SU-DHL-6 (cell line): ENCODE results near the gene ZNF688.
A peak's percentile ranks its signal among the peaks of the same experiment; 100 is the strongest.

Source experiments
- H2AFZ ChIP-seq: fragments of 200-600 bp; sonication (generic); 2 replicates; pipeline ENCODE4 v1.6.1; 2014; ENCODE audit warnings: low read depth, mild to moderate bottlenecking, moderate library complexity, mixed read lengths, antibody characterized with exemption, low read length; ENCODE audit not compliant: severe bottlenecking
- H3F3A ChIP-seq: fragments of 200-600 bp; shearing (Covaris generic); 2 replicates; pipeline ENCODE4 v1.6.0; 2016; ENCODE audit warnings: antibody characterized with exemption, mild to moderate bottlenecking; ENCODE audit not compliant: insufficient read depth
- H3K27ac ChIP-seq: fragments of 200-600 bp; sonication (generic); 2 replicates; pipeline ENCODE4 v1.5.1; 2016; ENCODE audit warnings: low read depth, mild to moderate bottlenecking, low read length, moderate library complexity, mixed read lengths
- H3K27me3 ChIP-seq: fragments of 200-600 bp; sonication (generic), shearing (Covaris generic); 2 replicates; pipeline ENCODE4 v1.6.0; 2014; ENCODE audit warnings: mild to moderate bottlenecking, low read length
- H3K36me3 ChIP-seq: fragments of 200-600 bp; sonication (generic); 2 replicates; pipeline ENCODE4 v1.6.1; 2014; ENCODE audit warnings: mild to moderate bottlenecking, low read length, mixed read lengths
- H3K4me2 ChIP-seq: fragments of 300-600, 200-600 bp; shearing (Covaris generic), sonication (generic); 2 replicates; pipeline ENCODE4 v1.6.0; 2014; ENCODE audit warnings: low read length, low read depth, mild to moderate bottlenecking; ENCODE audit not compliant: poor library complexity, severe bottlenecking
- H3K4me3 ChIP-seq: fragments of 200-600 bp; sonication (generic); 2 replicates; pipeline ENCODE4 v1.5.1; 2014; ENCODE audit warnings: antibody characterized with exemption, low read length, mild to moderate bottlenecking, mixed read lengths; ENCODE audit not compliant: insufficient read depth, poor library complexity, severe bottlenecking
- H3K79me2 ChIP-seq: fragments of 200-600 bp; sonication (generic); 2 replicates; pipeline ENCODE4 v1.6.1; 2014; ENCODE audit warnings: mild to moderate bottlenecking, low read length, moderate library complexity; ENCODE audit not compliant: insufficient read depth
- H3K9ac ChIP-seq: fragments of 200-600 bp; sonication (generic); 2 replicates; pipeline ENCODE4 v1.7.0; 2014; ENCODE audit warnings: mild to moderate bottlenecking, low read length
- H3K9me2 ChIP-seq: fragments of 200-600 bp; sonication (generic); replicated peaks from 2 replicates; pipeline ENCODE4 v1.6.1; 2014; ENCODE audit warnings: low read length; ENCODE audit not compliant: insufficient read depth
- H3K9me3 ChIP-seq: fragments of 200-600 bp; sonication (generic); 2 replicates; pipeline ENCODE4 v1.6.1; 2014; ENCODE audit warnings: low read length, mixed read lengths; ENCODE audit not compliant: insufficient read depth
- H4K20me1 ChIP-seq: fragments of 200-600 bp; sonication (generic); 2 replicates; pipeline ENCODE4 v1.6.1; 2014; ENCODE audit warnings: low read depth, mild to moderate bottlenecking, antibody characterized with exemption, low read length, moderate library complexity, mixed read lengths
- CTCF ChIP-seq: fragments of 200-600 bp; sonication (generic); IDR thresholded peaks from one replicate; pipeline ENCODE4 v1.5.1; 2017; ENCODE audit warnings: antibody characterized with exemption, mild to moderate bottlenecking, low read length, moderate library complexity; ENCODE audit not compliant: insufficient read depth, poor library complexity, severe bottlenecking
- EZH2phosphoT487 ChIP-seq: fragments of 200-600 bp; sonication (generic), shearing (Covaris generic); conservative IDR thresholded peaks from 2 replicates; pipeline ENCODE4 v1.6.1; 2018; ENCODE audit warnings: mild to moderate bottlenecking, antibody characterized with exemption, low read length, moderate library complexity, mixed read lengths

ZNF688 gene

GRCh38 chr16:30533146-30533522 lies 38.4 kb downstream of the ZNF688 start:
- Histone ChIP-seq H3F3A (peaks cover 16% of the 10 kb centered on the region), H3K27ac (no peak overlapping the region), H4K20me1 (no peaks in the 10 kb centered on the region), H3K4me3 (no peak overlapping the region), H2AFZ (no peak overlapping the region), H3K27me3 (no peaks in the 10 kb centered on the region), H3K9me2 (no peaks in the 10 kb centered on the region), H3K79me2 (peaks cover 4% of the 10 kb centered on the region; the same call in 1 of the 2 replicates), H3K9ac (no peak overlapping the region), H3K4me2 (peak overlapping the region; percentile 95), H3K9me3 (no peaks in the 10 kb centered on the region), H3K36me3 (no peaks in the 10 kb centered on the region)
- TF ChIP-seq CTCF: no peak
- no peak for TF ChIP-seq EZH2phosphoT487

- Histone ChIP-seq H2AFZ (no peak overlapping the region), H3K4me2 (no peak overlapping the region), H3K27me3 (no peaks in the 10 kb centered on the region), H3K9me3 (no peaks in the 10 kb centered on the region), H3F3A (peaks cover 21% of the 10 kb centered on the region), H4K20me1 (no peaks in the 10 kb centered on the region), H3K9me2 (no peaks in the 10 kb centered on the region), H3K27ac (no peak overlapping the region), H3K79me2 (peaks cover 4% of the 10 kb centered on the region; the same call in 1 of the 2 replicates), H3K4me3 (no peak overlapping the region), H3K36me3 (no peaks in the 10 kb centered on the region), H3K9ac (no peak overlapping the region)
- TF ChIP-seq CTCF: no peak
- TF ChIP-seq EZH2phosphoT487: no peak
These were observed 39.0 kb downstream of the ZNF688 start for GRCh38 chr16:30532285-30533145.

- peaks cover 4% of the 10 kb centered on the region; the same call in 1 of the 2 replicates for H3K79me2 ChIP-seq
- H3K36me3 ChIP-seq: no peaks in the 10 kb centered on the region
- peaks cover 20% of the 10 kb centered on the region for H3F3A ChIP-seq
- no peak overlapping the region for H3K9ac ChIP-seq
- H3K4me2 ChIP-seq: no peak overlapping the region
- no peaks in the 10 kb centered on the region for H3K9me3 ChIP-seq
- no peak overlapping the region for H3K27ac ChIP-seq
- H2AFZ ChIP-seq: no peak overlapping the region
- no peaks in the 10 kb centered on the region for H3K27me3 ChIP-seq
- no peaks in the 10 kb centered on the region for H3K9me2 ChIP-seq
- no peak overlapping the region for H3K4me3 ChIP-seq
- H4K20me1 ChIP-seq: no peaks in the 10 kb centered on the region
- TF ChIP-seq CTCF (no peak), EZH2phosphoT487 (no peak)
These were observed 41.1 kb downstream of the ZNF688 start for GRCh38 chr16:30530163-30531037.
